Fibroblast of skin of right biceps (primary cell): ENCODE measurements around the gene GALNT9.

Experiments
- DNase-seq: peaks from one replicate; pipeline ENCODE4 v3.0.0-alpha.2; 2013

The GALNT9 gene

DNA sequence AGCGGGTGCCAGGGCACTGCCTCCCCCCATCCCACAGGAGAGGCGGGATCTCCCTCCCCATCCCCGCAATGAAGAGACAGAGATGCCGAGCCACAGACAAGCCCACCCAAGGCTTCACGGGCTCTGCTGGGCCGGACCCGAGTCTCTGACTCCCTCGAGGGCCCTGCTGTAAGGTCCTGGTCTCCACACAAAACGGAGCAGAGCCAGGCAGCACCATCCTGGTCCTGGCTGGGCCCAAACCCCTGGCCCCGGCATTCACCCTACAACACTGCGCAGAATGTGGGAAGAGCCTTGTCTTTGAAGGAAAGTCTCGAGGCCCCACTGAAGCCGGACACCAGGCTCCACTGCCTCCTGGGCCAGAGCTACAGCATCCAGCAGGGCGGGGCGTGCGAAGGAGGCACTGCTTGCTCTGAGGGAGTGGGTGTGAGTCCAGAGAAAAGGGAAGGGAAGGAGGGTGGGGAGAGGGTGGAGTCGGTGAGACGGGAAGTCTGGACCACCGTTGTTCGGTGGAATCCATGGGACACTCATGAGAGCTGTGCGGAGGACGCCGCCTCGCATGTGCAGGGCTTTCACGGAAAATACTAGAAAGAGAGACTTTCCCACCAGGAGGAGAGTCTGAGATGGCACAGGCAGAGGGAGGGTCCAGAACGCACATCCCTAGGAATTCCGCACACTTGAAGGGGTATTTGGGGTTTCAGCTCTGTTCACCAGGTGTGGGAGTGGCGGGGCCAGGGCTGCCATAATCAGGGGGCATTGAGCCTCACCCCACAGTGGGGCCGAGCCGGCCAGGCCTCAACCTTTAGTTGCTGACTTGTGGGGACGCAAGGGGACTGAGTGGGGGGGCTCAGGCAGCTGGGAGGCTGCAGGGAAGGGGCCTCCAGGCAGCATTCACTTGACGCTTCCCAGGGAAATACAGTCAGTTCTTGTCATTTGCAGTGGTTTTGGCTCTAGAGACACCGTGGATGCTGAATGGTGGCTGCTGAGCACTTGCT, 36.8 kb downstream of the GALNT9 start:
- DNase-seq, result no peak

DNA sequence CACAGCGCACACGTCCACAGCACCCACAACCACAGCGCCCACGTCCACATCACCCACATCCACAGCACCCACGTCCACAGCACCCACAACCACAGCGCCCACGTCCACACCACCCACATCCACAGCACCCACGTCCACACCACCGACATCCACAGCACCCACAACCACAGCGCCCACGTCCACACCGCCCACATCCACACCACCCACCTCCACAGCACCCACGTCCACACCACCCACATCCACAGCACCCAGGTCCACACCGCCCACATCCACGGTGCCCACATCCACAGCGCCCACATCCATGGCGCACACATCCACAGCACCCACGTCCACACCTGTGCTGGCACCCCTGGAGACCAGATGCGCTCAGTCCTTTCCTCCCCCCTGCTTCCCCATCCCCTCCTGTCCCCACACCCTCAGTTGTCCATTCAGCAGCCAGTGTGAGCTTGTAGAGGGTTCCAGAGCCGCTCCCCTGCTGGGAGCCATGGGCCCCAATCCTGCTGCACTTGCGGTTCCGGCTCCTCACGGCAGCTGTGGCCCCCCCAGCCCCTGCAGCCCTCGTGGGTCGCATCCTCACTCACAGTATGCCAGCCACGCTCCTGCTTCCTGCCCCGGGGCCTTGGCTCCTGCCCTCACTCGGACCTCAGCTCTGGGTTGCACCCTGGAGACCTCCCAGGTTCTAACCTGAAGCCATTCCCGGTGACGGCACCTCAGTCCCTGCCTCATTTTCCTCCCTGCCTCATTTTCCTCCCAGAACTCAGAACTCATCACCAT, 37.8 kb downstream of the GALNT9 start:
- DNase-seq, result no peak

DNA sequence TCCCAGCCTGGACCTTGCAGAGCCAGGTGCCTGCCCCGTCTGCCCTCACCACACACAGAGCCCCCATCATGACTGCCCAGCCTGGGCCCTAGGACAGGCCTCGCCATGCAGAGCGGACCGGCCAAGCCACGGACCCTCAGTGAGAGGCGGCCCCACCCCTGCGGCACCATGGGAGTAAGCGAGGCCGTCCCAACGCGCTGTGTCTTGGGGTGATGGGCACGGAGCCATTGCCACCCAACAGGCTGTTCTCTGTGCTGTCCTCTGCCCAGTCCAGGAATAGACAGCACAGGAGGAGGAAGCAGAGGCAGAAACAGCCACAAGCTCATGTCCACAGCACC, 39.2 kb downstream of the GALNT9 start:
- no peak for DNase-seq

DNA sequence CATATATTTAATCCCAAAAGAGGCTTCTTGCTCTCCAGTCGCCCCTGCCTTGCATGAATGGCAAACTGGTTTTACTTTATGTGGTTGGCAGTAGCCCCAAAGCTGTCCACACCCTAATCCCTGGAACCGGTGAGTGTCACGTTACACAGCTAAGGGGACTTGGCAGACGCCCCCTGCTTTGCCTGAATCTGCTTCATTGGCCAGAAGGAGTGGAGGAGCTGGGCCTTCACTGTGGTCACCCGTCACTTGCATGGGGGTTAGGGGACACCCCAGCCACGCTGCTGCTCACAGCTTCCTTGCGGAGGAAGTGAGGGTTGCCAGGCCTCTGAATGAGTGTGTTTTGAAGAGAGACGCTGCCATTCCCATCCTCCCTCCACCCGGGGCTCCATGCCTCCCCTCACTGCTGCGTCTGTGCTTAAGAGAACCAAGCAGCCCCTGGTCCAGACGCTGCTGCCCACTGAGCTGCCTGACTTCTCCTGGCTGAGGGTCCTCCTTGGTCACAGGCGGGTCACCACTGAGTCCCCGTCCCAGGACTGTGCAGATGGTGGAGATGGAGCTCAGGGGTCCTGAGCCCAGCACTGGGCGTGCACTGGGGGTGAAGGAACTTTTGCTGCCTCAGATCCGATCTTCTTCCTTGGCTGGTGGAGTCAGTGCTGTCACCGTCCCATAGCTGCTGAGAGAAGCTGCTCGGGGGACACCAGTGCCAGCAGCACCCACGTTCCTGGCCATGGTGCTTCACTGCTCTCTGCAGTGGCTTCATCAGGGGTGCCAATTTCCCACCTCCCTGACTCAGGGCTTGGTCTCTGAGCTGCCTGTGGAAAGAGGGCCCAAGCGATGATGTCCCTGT, 39.8 kb downstream of the GALNT9 start:
- no peak for DNase-seq

DNA sequence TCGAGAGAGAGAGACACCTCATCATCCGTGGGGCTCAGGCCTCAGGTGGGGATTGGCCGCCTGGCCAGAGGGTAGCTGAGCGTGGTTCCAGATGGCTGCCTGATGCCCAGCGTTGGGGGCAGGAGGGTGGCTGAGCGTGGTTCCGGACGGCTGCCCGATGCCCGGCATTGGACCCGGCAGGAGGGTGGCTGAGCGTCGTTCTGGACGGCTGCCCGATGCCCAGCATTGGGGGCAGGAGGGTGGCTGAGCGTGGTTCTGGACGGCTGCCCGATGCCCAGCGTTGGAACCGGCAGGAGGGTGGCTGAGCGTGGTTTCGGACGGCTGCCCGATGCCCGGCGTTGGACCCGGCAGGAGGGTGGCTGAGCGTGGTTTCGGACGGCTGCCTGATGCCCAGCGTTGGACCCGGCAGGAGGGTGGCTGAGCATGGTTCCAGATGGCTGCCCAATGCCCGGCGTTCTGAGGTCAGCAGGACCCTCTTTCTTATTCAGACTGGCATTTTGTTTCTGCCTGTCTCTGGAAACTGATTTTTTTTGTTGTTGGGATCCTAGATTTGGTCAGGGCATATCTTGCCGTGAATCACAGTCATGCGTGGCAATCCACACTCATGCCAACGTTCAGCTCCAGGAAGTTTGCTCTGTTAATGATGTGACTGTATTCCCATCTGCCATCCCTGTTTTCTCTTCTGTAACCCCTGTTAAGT, 40.7 kb downstream of the GALNT9 start:
- DNase-seq, result no peak

DNA sequence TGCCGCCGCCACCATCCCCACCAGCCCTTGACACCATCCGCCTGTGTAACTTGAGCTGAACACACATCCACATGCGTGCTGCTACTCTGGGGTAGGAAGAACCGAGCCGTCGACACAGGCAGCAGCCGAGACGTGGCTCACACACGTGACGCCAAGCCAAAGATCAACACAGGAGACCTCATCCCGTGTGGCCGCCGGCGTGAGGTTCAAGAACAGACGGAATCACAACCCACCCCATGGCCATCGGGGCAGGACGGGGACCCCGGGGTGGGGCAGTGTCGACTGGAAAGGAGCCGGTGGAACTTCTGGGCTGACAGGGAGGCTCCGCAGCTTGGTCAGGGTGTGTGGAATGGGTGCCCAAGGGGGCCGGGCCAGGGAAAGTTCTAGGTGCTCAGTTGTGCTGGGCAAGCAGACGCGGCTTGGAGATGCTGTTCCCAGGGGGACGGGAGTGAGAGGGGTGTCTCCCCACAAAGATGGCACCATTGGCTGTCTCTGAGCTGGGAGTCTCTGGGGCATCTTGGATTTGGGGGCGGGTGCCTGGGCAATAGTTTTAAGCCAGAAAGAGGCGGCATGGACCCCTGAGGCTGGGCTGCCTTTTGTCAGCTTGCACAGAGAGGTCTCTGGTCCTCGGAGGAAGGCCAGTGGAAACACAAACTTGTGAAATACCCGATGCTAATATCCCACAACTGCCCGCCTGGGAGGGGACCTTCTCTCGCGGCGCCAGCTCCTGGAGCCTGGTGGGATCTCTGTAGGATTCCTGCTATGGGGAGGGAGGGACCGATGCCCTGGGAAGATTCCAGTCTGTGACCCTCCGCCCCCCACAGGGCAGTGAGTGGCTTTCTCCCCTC, 41.8 kb downstream of the GALNT9 start:
- no peak for DNase-seq

DNA sequence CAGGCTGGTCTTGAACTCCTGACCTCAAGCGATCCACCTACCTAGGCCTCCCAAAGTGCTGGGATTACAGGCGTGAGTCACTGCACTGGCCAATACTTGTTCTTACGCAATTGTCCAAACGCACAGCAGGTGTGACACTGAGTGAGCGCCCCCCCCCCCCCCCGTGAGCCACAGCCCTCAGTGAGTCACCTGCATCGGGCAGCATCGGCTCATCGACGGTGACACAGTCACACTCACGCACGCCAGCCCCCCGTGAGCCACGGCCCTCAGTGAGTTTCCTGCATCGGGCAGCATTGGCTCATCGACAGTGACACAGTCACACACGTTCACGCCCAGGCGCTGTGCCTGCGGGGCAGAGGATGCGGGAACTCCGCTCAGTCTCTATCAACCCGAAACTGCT, 42.5 kb downstream of the GALNT9 start:
- DNase-seq, result peak; percentile 15

DNA sequence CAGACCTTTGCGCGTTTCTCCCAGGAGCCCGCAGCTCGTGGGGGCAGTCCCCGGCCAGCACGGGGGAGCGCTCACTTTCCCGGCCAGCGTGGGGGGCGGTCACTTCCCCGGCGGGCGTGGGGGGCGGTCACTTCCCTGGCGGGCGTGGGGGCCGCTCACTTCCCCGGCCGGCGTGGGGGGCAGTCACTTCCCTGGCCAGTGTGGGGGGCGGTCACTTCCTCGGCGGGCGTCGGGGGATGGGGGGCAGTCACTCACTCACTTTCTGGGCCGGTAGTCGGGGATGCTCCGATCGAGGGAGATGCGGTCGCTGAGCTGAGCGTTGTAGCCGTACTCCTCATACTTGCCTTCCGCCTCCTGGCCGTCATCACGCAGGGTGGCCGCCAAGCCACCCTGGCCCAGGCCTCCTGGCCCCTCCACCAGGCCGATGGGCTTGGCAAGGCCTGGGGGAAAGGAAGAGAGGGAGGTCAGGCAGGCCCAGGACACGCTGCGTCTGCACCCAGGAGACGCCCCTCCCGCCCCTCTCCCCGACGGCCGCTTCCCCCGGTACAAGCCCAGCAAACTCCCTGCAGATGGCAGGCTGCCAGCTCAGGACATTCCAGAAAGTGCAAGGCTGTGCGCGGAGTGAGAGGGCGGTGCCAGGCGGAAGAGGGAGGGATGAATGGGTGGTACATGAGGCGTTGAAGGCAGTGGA, 43.3 kb downstream of the GALNT9 start:
- DNase-seq, result peak; percentile 74

DNA sequence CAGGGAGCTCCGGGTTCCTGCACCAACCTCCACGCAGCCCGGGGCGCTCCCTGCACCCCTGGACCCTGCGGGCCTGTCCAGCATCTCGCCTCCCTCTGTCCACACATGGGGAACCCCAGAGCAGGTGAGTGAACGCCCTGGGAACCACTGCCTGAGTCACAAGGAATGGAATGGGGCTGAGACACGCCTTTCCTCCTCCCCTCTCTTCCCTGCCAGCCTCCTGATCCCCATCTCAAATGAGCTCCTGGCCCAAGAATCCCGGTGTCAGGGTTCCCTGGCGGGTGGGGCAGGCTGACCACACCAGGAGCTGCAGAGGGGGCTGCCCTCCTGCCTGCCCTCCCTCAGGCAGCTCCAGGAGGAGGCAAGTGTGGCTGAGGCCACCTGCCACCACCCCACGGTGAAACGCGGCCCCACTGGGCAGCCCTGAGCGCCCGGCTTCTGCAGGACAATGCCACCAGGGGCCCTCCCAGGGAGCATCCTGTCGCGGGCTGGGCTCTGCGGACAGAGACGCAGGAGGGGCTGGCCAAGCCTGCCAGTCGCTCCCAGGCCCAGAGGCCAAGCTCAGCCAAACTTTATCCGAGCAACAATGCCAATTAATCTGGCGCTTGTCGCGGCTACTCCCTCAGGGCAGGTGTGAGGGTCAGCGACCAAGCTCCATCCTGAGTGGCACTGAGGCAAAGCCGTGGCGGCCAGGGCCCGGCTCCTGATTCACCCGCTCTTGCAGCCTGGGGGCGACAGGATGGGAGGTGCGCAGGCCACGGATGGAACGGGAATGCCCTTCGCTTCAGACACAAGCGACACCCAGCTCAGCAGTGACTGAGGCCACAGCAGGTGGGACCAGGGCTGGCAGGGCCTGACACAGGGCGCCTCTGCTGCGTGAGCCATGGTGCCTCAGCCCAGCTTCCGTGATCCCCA, 44.3 kb downstream of the GALNT9 start:
- no peak for DNase-seq

DNA sequence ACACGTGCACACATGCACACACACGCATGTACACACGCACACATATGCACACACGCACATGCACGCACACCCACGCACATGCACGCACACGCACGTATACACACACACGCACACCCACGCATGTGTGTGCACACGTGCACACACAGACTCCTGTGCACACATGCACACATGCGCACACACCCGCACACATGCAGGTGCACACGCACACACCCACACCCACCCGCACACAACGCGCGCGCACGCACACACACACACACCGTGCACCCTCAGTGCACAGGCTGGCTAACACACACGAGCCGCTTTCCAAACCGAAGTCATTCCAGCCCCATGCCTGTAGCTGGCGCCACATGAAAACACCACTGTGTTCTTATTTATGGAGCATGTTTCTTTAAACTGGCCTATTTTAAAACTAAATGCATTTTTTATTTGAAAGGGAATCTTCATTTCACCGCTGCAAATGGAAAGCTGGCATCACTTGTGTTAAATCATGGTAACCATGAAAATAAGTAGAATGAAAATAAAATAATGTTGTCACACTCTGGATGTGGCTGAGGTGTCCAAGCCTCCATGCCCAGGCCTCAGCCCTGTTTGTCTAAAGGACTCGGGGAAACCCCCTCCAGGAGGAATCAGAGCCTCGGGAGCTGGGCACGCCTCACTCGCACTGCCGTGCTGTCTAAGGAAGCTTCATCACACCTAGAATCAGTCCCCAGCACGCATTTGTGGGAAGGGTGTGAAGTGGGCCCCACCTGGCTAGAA, 45.1 kb downstream of the GALNT9 start:
- peak; percentile 9 for DNase-seq

DNA sequence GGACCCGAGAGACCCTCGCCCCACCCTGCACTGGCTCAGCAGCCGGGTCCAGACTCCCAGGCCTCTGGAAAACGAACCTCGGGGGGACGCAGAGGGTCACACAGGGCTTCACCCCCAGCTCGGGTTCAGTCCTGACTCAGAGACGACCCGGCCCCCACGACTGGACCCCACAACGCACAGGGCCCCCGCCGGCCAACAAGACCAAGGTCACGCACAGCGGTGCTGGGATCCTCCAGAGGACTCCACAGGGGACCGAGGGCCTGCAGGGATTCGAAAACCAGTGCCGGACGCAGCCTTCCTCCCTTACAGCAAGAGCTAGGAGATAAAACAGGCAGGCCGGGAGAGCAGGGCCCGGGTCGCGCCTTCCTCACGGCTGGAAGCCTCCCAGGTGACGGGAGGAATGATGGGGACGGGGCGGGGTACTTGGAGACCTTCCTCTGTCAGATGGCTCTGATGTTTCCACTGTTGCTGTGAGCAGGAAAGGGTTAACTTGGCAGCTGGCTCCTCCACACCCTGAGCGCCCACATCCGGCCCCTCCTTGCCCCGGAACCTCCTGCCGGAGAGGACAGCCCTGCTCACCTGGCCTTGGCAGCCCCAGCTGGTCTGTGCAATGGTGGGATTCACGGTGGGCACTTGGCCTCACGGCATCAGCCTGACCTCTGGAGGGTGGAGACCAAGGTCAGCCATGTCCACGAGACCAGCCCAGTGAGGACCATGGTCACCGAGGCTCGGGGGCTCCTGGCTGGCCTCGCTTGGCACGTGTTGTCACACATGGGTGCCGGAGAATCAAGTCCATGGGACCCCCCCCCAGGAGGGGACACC, 46.2 kb downstream of the GALNT9 start:
- no peak for DNase-seq

DNA sequence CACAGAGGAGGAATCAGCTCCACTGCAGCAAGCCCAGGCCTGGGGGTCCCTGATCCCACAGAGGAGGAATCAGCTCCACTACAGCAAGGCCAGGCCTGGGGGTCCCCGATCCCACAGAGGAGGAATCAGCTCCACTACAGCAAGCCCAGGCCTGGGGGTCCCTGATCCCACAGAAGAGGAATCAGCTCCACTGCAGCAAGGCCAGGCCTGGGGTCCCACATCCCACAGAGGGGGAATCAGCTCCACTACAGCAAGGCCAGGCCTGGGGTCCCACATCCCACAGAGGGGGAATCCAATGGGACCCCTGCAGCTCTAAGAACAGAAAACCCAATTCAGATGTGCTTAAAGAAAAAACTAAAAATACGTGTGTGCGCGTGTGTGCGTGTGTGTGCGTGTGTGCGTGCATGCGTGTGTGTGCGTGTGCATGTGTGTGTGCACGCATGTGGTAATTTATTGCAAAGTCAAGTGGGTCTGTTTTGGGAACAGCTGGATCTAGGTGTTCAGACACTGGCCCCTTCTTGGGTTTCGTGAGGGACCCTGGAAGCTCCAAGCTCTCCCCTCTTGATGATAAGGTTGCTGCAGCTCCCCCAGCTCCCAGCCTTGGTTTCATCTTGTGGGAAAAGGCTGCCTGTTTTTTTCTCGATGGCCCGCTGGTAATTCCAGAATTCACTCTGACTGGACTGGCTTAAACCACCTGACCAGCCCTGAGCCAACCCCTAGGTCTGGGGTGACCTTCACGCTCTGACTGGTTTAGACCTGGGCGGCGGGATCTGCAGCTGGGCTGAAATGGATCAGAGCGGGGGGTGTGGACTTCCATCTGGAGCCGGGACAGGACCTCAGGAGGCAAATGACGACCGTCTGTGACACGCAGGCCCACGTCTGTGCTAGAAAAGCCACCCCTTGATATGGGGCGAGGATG, 47.1 kb downstream of the GALNT9 start:
- DNase-seq, result no peak

DNA sequence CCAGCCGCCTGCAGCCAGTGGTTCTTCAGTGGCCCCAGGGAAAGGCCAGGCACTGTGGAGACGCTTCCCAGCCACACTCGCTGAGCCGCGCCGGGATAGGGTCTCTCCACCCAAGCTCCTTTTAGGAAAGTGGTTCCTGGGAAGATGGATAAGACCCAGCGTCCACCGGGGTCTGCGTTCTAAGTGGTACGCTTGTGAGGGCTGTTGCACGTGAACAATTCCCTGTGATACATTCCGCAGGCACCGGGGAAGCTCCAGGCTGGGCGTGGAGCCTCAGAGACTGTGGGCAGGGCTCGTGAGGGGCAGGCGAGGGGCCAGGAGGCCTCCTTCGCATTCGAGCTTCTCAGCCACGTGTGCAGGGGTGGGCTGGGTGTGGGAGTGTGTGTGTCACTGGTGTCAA, 48.4 kb downstream of the GALNT9 start:
- no peak for DNase-seq

DNA sequence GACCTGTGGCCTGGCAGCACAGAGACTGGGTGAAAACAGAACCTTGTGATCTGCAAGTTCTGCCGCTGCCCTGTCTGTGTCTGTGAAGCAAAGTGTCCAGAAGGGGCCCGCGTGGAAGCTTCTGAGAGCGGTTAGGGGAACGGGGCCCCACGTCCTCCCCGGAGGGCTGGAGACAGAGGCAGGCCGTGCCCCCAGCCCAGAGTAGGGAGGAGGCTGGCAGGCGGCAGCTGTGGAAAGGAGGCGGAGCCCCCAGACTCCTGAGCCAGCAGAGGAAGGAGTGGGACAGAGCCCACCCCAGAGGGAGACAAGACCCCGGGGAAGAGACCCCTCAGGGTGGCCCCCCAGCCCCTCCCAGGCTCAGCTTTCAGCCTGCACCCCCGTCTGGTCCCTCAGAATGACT, 49.0 kb downstream of the GALNT9 start:
- DNase-seq, result no peak

DNA sequence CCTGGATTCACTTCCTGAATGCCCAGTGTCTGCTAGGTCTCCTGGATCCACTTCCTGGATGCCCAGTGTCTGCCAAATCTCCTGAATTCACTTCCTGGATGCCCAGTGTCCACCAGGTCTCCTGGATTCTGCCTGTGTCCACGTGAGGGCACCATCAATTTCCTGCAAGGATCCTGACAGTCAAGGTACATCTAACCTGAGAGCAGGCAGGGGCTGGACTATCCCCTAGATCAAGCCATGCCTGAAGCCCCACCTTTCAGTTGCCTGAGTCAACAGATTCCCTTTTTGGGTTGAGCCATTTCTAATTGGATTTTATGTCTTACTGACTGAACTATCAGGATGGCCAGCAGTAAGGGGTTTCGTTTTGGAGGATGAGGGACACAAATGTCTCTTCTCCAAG, 49.5 kb downstream of the GALNT9 start:
- no peak for DNase-seq

DNA sequence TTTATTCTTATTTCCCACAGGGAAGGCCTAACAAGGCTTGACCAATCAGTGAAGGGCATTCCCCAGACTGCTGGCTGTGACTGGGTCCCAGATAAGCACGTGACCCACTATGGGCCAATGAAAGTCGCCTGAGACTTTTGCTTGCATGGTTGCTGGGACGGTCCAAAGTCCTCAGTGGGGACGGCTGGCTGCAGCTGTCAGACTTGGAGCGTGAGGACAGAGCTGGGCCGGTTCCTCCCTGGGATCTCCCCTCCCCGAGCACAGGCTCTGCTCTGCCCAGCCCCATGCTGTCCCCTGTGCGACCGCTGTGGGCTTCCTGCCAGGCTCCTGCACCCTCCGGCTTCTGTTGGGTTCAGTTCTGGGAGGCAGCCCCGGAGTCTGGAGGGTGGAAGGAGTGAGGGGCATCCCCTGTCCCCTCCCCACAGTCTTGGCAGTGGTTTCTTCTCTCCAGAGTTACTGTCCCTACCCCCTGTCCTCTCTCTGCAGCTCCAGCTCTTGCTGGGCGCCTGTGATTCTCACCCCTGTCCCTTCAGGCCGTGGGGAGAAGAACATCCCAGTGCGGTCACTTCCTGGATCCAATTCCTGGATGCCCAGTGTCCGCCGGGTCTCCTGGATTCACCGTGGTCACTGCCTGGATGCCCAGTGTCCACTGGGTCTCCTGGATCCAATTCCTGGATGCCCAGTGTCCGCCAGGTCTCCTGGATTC, 50.1 kb downstream of the GALNT9 start:
- no peak for DNase-seq
